CD4-positive, CD25-positive, alpha-beta regulatory T cell (primary cell): Measurements from ENCODE around the gene ATP5PB. TPM values are rescaled to one million over a fixed set of nuclear protein-coding genes. Genes with fewer than 3 reads are reported as not detected.

Source experiments
- ATAC-seq, 2 donors: fragments of 150-1000 bp; cut with Tn5 transposase; one replicate each; pipeline ENCODE4 v1.10.0; 2021; ENCODE audit warnings: low read depth in 2 of 2, moderate number of reproducible peaks in 2 of 2, moderate library complexity in 1 of 2
- DNase-seq, 3 donors: peaks; one replicate each; pipeline versions ENCODE4 v3.0.0 to v3.0.0-alpha.2; 2012 to 2022; ENCODE audit warnings: mixed read lengths in 1 of 3
- H3K27ac ChIP-seq: one replicate; pipeline ENCODE4 v1.7.0; 2013; ENCODE audit warnings: mild to moderate bottlenecking, low read length; ENCODE audit not compliant: insufficient read depth, poor library complexity, severe bottlenecking
- H3K27me3 ChIP-seq: one replicate; pipeline ENCODE4 v1.7.0; 2013; ENCODE audit warnings: low read length; ENCODE audit not compliant: control insufficient read depth, insufficient read depth
- H3K36me3 ChIP-seq: one replicate; pipeline ENCODE4 v1.7.0; 2013; ENCODE audit warnings: mild to moderate bottlenecking, low read length, moderate library complexity; ENCODE audit not compliant: control insufficient read depth, insufficient read depth
- H3K4me1 ChIP-seq: 2 replicates; pipeline ENCODE4 v1.7.0; 2013; ENCODE audit warnings: mild to moderate bottlenecking, low read length; ENCODE audit not compliant: insufficient read depth, control insufficient read depth, poor library complexity, severe bottlenecking
- H3K4me3 ChIP-seq: one replicate; pipeline ENCODE4 v1.7.0; 2013; ENCODE audit warnings: low read depth, mild to moderate bottlenecking, low read length, moderate library complexity
- H3K9me3 ChIP-seq, 2 experiments: 1 replicate in 1 of 2; 2 replicates in 1 of 2; pipeline ENCODE4 v1.7.0; 2013; ENCODE audit warnings: low read length in 2 of 2, mild to moderate bottlenecking in 1 of 2, moderate library complexity in 1 of 2; ENCODE audit not compliant: control insufficient read depth in 2 of 2
- H3K27ac Mint-ChIP-seq, 3 donors: one replicate each; pipeline ENCODE4 v1.8.0; 2020 to 2022; ENCODE audit warnings: mild to moderate bottlenecking in 3 of 3, mixed read lengths in 3 of 3, moderate library complexity in 2 of 3
- H3K27me3 Mint-ChIP-seq: one replicate; pipeline ENCODE4 v1.8.0; 2022; ENCODE audit warnings: mild to moderate bottlenecking, mixed read lengths
- H3K36me3 Mint-ChIP-seq: one replicate; pipeline ENCODE4 v1.8.0; 2020; ENCODE audit warnings: mixed read lengths
- H3K4me1 Mint-ChIP-seq, 4 donors: one replicate each; pipeline ENCODE4 v1.8.0; 2020 to 2022; ENCODE audit warnings: mixed read lengths in 4 of 4, mild to moderate bottlenecking in 1 of 4
- H3K4me3 Mint-ChIP-seq, 4 donors: one replicate each; pipeline ENCODE4 v1.8.0; 2020 to 2022; ENCODE audit warnings: mild to moderate bottlenecking in 4 of 4, mixed read lengths in 4 of 4, moderate library complexity in 3 of 4
- H3K9me3 Mint-ChIP-seq, 7 donors: one replicate each; pipeline ENCODE4 v1.8.0; 2020 to 2022; ENCODE audit warnings: mixed read lengths in 7 of 7, mild to moderate bottlenecking in 3 of 7, moderate library complexity in 2 of 7
- polyA plus RNA-seq, 4 donors: library from polyadenylated mRNA; unstranded; fragments of 300-500 nt; fragmentation: Illumina TruSeq; gene quantifications; one replicate each; pipeline ENCODE4 v1.2.3, GENCODE V29; 2021
- total RNA-seq: library from RNA; stranded (reverse); gene quantifications from one replicate; pipeline ENCODE4 v1.2.3, GENCODE V29; 2022

ATP5PB gene
- total and polyA plus RNA-seq, 5 donors from 2014 or later, result 85.1 to 569 (median 440) TPM

DNA sequence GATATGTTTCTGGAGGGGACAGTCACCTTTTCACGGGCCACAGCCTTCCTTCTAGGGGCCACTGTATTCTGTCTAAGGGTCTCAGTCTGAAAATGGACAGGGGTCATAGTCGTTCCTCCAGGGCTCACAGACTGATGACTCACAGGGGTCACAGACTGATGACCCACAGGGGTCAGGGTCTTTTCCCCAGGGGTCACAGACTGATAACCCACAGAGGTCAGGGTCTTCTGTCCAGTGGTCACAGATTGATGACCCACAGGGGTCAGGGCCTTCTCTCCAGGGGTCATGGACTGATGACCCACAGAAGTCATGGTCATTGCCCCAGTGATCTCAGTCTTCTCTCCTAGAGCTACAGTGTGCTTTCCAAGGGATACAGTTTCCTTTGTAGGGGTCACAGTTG lies 34.5 kb upstream of the ATP5PB start:
- no peak overlapping the region for H3K27ac ChIP-seq
- no peak for ATAC-seq
- H3K36me3 ChIP-seq, result peaks cover 6% of the 10 kb centered on the region
- no peak overlapping the region for H3K4me3 Mint-ChIP-seq
- H3K4me1 ChIP-seq, result no peaks in the 10 kb centered on the region
- H3K27ac Mint-ChIP-seq, result no peak overlapping the region
- peaks cover 3% of the 10 kb centered on the region for H3K27me3 Mint-ChIP-seq
- no peaks in the 10 kb centered on the region for H3K27me3 ChIP-seq
- no peaks in the 10 kb centered on the region for H3K9me3 ChIP-seq
- H3K4me3 ChIP-seq, result no peak overlapping the region
- H3K9me3 Mint-ChIP-seq, result peaks cover 0 to 1% (median 0%) of the 10 kb centered on the region in 7 donors
- DNase-seq, result no peak
- H3K36me3 Mint-ChIP-seq, result peaks cover 36% of the 10 kb centered on the region
- H3K4me1 Mint-ChIP-seq, result peaks cover 0 to 6% (median 0%) of the 10 kb centered on the region in 4 donors

DNA sequence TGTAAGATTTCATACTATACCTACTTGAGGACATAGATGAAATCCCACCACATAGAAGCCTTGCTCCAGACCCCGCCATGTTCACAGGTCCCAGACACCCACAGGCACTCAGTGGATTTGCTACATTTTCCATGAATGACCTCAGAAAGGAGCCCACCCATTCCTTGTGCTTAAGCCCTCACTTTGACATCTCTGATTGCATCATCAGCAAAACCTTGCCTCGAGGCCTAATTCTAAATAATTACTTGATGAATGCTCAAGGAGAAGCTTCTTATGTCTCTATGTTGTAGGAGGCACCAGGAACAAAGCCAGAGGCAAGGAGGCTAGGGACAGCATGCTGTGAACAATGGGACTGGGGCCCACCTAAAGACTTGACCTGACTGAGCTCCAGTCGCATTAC lies 33.8 kb upstream of the ATP5PB start:
- no peak overlapping the region for H3K4me3 ChIP-seq
- no peak overlapping the region for H3K27ac ChIP-seq
- Mint-ChIP-seq H3K27ac (no peak overlapping the region), H3K27me3 (no peaks in the 10 kb centered on the region), H3K4me3 (no peak overlapping the region), H3K9me3 (peaks cover 0 to 1% (median 0%) of the 10 kb centered on the region in 7 donors), H3K4me1 (peaks cover 0 to 6% (median 0%) of the 10 kb centered on the region in 4 donors), H3K36me3 (peaks cover 37% of the 10 kb centered on the region)
- H3K36me3 ChIP-seq, result peaks cover 6% of the 10 kb centered on the region
- no peaks in the 10 kb centered on the region for H3K27me3 ChIP-seq
- DNase-seq (no peak), ATAC-seq (no peak)
- H3K4me1 ChIP-seq, result no peaks in the 10 kb centered on the region
- no peaks in the 10 kb centered on the region for H3K9me3 ChIP-seq

DNA sequence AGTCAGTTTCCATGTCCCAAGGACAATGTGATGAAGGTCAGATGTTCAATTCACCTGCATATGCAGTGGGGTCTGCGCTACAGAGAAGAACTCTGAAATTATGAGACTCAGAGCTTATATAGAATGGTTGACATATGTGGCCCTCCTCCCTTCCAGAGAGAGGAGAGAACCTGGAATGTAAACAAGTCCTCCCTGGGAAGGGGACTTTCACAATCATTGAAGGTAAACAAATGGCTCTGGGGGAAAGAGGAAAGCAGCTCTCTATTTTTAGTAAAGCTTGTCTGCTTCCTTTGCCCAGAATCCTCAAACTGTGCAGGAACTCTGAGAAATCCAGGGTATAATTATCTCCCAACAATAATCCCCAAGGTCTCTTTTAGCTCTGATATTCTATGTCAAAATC lies 31.5 kb upstream of the ATP5PB start:
- no peaks in the 10 kb centered on the region for H3K9me3 ChIP-seq
- peaks cover 0 to 1% (median 0%) of the 10 kb centered on the region in 7 donors for H3K9me3 Mint-ChIP-seq
- H3K4me1 Mint-ChIP-seq, result peaks cover 0 to 2% (median 0%) of the 10 kb centered on the region in 4 donors
- H3K27me3 Mint-ChIP-seq, result no peaks in the 10 kb centered on the region
- H3K4me3 ChIP-seq, result no peak overlapping the region
- H3K27ac Mint-ChIP-seq, result no peak overlapping the region
- H3K36me3 Mint-ChIP-seq, result peaks cover 54% of the 10 kb centered on the region
- no peaks in the 10 kb centered on the region for H3K27me3 ChIP-seq
- H3K4me1 ChIP-seq, result no peaks in the 10 kb centered on the region
- no peak overlapping the region for H3K27ac ChIP-seq
- ATAC-seq, result no peak
- DNase-seq, result no peak
- peaks cover 9% of the 10 kb centered on the region for H3K36me3 ChIP-seq
- H3K4me3 Mint-ChIP-seq, result no peak overlapping the region

DNA sequence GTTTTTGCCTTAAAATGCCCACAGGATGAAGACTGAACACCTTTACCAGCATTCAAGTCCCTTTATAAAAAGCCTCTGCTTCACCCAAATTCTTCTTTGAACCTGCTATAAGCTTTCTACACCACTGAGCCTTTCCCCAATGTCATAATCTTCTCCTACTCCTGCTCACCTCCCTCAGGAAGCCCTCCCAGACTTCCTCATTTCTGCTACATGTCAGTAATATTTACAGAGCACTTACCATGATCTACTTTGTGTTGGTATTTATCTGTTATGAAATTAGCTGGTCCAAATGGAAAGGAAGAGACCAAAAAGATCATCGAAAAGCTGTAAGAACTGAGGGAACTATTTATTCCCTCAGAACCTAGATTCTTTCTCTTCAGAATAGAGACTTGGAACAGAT lies 30.2 kb upstream of the ATP5PB start:
- no peak overlapping the region for H3K4me3 ChIP-seq
- Mint-ChIP-seq H3K4me1 (no peaks in the 10 kb centered on the region), H3K36me3 (peaks cover 58% of the 10 kb centered on the region), H3K27ac (no peak overlapping the region), H3K9me3 (peaks cover 0 to 1% (median 0%) of the 10 kb centered on the region in 7 donors), H3K27me3 (no peaks in the 10 kb centered on the region), H3K4me3 (no peak overlapping the region)
- H3K27me3 ChIP-seq, result no peaks in the 10 kb centered on the region
- no peaks in the 10 kb centered on the region for H3K4me1 ChIP-seq
- no peak for ATAC-seq
- H3K9me3 ChIP-seq, result no peaks in the 10 kb centered on the region
- H3K36me3 ChIP-seq, result peaks cover 9% of the 10 kb centered on the region
- H3K27ac ChIP-seq, result no peak overlapping the region
- DNase-seq, result no peak

DNA sequence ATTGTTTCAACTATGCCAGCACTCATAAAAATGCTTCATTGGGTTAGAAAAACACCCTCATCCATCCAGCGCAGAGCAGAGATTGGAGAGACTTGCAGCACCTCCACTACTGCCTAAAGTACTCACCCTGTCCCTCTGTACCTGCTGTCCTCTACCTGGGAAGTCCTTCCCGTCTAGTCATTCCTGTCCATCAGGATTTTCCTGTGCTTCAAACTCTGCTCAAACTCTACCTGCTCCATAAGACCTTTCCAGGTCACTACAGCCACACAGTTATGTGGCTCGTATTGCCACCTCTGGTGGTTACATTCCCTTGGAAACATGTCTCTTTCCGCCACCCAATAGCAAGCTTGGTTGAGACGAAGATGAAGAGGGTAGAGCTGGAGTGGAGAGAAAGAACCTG lies 28.9 kb upstream of the ATP5PB start:
- H3K27ac ChIP-seq, result no peak overlapping the region
- H3K4me1 ChIP-seq, result no peaks in the 10 kb centered on the region
- Mint-ChIP-seq H3K36me3 (peaks cover 59% of the 10 kb centered on the region), H3K4me1 (no peaks in the 10 kb centered on the region), H3K27ac (no peak overlapping the region), H3K9me3 (peaks cover 0 to 1% (median 0%) of the 10 kb centered on the region in 7 donors), H3K4me3 (no peak overlapping the region), H3K27me3 (no peaks in the 10 kb centered on the region)
- peaks cover 3% of the 10 kb centered on the region for H3K36me3 ChIP-seq
- H3K27me3 ChIP-seq, result no peaks in the 10 kb centered on the region
- ATAC-seq (no peak), DNase-seq (no peak)
- H3K4me3 ChIP-seq, result no peak overlapping the region
- no peaks in the 10 kb centered on the region for H3K9me3 ChIP-seq

DNA sequence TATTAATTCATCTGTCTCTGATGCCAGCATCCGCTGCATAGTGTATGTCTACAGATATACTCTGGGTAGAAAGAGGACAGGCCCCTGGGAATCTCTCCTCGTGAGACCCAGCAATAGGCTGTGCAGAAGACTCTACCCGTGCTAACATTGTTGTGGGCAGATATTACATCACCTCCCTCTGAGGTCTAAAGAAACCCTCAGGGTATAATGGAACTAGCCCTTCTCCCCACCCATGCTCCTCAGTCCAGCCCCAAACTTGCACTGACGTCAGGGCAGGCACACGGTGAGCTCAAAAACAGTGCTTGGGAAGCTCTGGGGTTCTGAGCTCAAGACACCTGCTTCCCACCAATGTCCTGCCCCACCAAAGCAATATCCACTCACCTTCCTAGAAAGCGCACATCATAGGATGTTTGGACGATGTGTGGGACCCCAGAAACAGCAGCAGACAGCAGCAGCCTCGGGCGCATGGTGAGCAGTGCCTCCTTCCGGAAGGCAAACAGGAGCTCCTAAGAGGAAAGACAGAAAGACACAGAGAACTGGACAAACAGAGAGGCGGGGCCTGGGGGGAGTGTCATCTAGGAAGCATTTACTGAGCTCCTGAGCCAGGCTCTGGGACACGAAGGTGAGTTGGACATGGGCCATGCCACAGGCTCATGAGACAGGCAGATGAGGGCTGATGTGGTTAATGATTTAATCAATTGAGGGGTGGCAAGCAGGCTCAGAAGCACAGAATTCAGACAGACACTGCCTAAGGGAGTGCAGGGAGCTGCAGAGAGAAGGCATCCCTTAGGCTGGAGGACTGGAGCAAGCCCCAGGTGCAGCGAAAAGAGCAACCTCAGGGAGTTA lies 26.5 kb upstream of the ATP5PB start:
- ATAC-seq (no peak), DNase-seq (no peak)
- Histone ChIP-seq H3K4me1 (no peaks in the 10 kb centered on the region), H3K4me3 (no peak overlapping the region), H3K9me3 (no peaks in the 10 kb centered on the region), H3K36me3 (peaks cover 3% of the 10 kb centered on the region), H3K27me3 (no peaks in the 10 kb centered on the region), H3K27ac (no peak overlapping the region)
- Mint-ChIP-seq H3K4me3 (no peak overlapping the region), H3K9me3 (peaks cover 0 to 1% (median 0%) of the 10 kb centered on the region in 7 donors), H3K4me1 (peaks cover 0 to 2% (median 1%) of the 10 kb centered on the region in 4 donors), H3K27me3 (peaks cover 5% of the 10 kb centered on the region), H3K36me3 (peaks cover 40% of the 10 kb centered on the region), H3K27ac (no peak overlapping the region)

DNA sequence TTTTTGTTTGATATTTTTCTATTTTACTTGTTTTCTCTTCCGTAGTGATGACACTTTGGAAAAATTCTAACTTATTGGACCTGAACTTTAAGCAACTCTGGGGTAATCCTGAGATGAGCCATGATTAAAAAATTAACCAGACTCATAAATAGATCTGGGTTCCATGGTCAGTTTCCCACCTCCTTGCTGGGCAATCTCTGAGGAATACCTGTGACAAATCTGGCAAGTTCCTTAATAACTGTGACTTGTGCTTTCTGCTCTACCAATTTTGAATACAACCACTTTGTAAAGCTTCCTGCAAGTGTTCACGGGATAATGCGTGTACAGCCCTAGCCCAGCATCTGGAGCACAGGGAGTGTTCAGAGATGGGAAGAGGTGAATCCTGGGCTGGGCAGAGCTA lies 25.0 kb upstream of the ATP5PB start:
- no peaks in the 10 kb centered on the region for H3K4me1 ChIP-seq
- Mint-ChIP-seq H3K27ac (no peak overlapping the region), H3K4me3 (no peak overlapping the region), H3K4me1 (peaks cover 0 to 2% (median 1%) of the 10 kb centered on the region in 4 donors), H3K9me3 (no peaks in the 10 kb centered on the region), H3K36me3 (peaks cover 27% of the 10 kb centered on the region), H3K27me3 (peaks cover 5% of the 10 kb centered on the region)
- H3K27me3 ChIP-seq, result no peaks in the 10 kb centered on the region
- DNase-seq (no peak), ATAC-seq (no peak)
- no peak overlapping the region for H3K4me3 ChIP-seq
- peaks cover 3% of the 10 kb centered on the region for H3K36me3 ChIP-seq
- H3K9me3 ChIP-seq, result no peaks in the 10 kb centered on the region
- H3K27ac ChIP-seq, result no peak overlapping the region

DNA sequence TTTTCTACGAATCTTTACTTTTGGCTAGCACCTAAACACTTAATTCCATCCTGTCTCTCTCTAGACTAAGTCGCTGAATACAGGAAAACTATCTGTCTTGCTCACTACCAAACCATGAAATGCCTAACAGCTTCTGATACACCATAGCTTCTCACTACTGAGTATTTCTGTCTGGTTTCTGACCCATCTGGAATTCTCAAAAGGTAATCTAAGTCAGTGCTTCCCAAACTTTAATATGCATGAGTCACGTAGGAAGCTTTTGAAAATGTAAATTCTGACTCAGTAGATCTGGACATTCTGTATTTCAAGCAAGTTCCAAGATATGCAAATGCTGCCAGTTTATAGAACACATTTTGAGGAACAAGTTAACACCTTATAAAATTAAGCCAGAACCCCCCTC lies 12.5 kb upstream of the ATP5PB start:
- Mint-ChIP-seq H3K4me1 (peaks cover 0 to 11% (median 3%) of the 10 kb centered on the region in 4 donors), H3K4me3 (no peak overlapping the region), H3K27ac (peak overlapping the region in 2 of 3 donors; percentile 76 to 82), H3K27me3 (no peaks in the 10 kb centered on the region), H3K9me3 (no peaks in the 10 kb centered on the region), H3K36me3 (peaks cover 22% of the 10 kb centered on the region)
- Histone ChIP-seq H3K4me1 (no peaks in the 10 kb centered on the region), H3K36me3 (peaks cover 44% of the 10 kb centered on the region), H3K9me3 (no peaks in the 10 kb centered on the region), H3K27me3 (no peaks in the 10 kb centered on the region), H3K4me3 (no peak overlapping the region), H3K27ac (no peak overlapping the region)
- DNase-seq, result no peak
- ATAC-seq, result no peak
